CD4-positive, alpha-beta T cell treated with Interferon gamma for 1 hour (primary cell): ENCODE data around the gene CYBRD1.
"Not testable (repeated sequence)": the region's sequence is repeated elsewhere in the genome, so short reads cannot be mapped to it uniquely, and the experiment has no call there.

Experiments used
- DNase-seq: peaks from one replicate; pipeline ENCODE4 v3.0.0-alpha.2; 2020

CYBRD1 gene, protein sequence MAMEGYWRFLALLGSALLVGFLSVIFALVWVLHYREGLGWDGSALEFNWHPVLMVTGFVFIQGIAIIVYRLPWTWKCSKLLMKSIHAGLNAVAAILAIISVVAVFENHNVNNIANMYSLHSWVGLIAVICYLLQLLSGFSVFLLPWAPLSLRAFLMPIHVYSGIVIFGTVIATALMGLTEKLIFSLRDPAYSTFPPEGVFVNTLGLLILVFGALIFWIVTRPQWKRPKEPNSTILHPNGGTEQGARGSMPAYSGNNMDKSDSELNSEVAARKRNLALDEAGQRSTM

DNA sequence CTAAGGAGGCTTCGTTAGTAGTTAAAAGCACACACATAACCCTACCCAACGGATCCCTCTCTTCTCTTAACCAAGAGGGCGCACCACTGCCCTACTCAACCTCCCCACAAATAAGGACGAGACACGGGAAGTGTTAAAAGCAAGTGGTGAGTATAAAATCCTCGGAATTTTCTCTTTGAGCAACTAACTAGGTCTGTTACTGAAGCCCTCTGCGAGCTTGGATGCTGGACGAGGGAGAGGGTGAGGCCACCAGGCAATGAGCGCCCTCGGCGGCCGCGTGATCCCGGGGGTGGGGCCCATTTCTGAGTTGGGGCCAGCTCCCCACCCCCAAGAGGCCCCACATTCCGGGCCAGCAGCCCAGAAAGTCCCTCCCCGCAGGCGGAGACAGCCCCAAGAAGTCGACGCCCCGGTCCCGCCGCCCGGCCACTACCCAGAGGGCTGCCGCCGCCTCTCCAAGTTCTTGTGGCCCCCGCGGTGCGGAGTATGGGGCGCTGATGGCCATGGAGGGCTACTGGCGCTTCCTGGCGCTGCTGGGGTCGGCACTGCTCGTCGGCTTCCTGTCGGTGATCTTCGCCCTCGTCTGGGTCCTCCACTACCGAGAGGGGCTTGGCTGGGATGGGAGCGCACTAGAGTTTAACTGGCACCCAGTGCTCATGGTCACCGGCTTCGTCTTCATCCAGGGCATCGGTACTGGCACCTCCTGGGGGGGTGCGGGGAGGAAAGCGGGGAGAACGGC, at the start of gene CYBRD1:
Gene CYBRD1, plus strand, starts transcription at position 423 of the 736 bp plus-strand sequence. Its CDS starts 72 bp downstream, at position 495.
- DNase-seq: no peak

DNA sequence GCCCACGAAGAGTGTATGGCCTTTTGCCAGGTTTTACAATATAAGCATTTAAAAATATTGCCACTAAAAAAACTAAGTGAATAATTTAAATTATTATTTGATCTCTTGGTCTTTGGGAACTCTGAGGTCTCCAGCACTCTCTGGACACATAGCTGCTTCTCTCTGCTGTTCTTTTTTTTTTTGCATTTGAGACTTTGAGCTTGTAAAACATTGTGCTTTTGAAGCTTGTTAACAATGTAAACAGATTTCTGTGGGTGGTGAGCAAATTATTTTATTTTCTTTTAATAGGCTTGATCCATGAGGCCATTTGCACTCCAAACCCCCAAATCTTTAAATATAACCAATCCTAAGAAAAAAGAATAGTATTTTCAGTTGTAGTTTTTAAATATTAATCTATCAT, 46.3 kb upstream of the CYBRD1 start:
- DNase-seq: no peak

DNA sequence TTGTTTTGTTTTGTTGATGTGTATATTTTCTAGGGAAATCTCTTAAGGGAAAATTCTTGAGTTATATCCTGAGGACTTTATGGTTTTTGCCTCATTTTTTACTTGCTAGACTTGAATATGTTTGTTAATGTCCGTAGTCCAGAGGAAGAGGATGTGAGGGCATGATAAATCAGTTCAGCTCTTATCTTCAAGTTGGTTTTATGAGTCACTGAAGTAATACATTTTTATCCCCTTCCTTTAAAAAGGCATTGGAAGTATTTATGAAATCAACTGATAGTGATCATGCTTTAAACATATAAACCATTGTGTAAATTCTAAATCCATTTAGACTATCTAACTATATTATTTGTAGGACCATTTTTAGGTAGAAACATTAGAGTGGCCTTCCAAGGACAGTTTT, 43.9 kb upstream of the CYBRD1 start:
- no peak for DNase-seq

DNA sequence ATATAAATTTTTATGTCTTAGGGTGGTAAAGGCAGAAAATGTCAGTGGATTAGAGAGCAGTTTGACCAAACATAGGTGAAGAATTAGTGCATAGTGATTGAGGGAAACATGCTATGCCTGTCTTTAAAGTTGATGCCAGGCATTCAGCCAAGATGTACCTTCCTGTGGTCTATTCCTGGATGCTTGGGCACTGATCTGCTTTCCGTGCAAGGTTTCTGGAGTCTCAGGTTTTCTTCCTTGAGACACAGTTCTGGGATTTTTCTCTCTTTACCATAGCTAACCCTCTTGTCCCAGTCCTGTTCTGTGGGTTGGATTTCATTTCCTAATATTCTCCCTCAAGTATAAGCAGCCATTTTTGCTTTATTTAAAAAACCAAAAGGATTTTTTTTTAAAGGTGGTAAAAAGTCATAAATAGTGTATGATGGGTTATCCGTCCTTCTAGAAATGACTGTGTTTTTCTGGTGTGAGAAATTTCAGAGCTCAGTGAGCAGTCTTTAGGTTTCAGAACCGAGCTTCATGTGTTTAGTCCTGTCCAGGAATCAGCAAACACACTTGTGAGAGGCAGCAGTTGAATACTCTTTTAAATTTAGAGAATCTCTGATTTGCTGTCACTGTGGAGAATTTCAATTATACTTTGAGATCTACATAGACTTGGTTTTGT, 43.0 kb upstream of the CYBRD1 start:
- DNase-seq: no peak

DNA sequence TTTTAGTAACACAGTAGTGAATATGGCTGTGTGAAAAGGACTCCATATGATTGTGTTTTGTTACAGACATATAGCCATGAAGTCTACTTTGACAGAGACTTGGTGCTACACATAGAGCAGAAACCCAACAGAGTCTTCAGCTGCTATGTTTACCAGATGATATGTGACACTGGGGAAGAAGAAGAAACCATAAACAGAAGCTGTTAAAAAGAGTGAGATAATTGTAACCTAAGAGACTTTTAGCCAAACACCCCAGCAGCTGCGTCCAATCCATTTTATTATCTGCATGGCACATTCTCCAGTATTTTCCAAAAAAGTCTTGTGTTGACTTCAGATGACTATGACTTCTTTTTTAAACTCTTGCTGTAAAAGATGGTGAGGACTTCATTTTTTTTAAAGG, 41.4 kb upstream of the CYBRD1 start:
- no peak for DNase-seq

DNA sequence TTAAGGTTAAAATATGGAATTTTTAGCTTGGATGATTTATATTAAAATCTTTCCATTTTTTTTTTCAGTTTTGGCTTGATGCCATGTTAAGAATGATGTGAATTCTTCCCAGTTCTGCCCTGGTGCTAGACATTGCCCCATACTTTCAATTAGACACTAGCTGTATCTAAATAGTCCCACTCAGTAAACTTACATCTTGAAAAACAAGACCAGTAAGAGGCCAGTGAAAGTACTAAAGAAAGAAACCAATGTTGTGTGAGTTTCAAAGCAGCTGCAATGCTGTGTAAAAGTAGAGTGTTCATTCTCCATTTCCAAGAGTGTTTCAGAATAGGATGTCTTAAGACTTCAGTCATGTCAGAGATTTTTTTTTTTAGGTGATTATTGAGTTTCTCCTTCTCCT, 40.0 kb upstream of the CYBRD1 start:
- no peak for DNase-seq

DNA sequence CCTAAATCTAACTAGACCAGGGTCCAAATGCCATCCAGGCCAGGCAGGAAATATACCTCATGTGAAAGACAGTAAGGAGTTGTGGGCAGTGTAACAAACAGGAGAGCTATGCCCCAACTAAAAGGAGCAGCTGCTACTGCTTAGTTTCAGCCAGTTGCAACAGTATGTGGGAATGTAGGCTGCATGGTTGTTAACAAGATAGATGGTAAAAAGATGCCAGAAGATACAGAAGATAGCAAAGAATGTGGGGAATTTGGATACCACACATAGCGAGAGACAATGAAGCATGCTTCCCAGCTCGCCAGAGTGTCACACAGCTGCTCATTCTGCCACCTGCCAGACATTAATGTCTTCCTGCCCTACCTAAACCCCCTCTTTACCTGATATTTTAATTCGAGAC, 39.4 kb upstream of the CYBRD1 start:
- no peak for DNase-seq

DNA sequence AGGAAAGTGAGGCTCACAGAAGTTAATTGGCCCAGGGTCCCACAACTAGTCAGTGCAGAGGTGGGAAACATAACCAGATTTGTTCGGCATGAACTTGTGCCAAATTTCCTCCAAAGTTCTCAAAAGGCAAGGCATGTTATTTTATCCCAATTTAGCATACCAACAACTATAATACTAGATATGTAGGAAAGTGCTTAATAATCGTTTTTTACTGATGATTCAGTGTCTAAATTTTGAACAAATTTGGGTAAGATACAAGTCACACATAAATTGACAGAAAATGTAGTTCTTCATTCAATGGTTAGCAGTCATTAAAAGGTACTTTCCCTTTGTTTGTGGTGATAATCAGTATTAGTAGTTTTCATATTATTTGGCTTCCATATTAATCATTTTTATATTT, 38.5 kb upstream of the CYBRD1 start:
- DNase-seq: no peak

DNA sequence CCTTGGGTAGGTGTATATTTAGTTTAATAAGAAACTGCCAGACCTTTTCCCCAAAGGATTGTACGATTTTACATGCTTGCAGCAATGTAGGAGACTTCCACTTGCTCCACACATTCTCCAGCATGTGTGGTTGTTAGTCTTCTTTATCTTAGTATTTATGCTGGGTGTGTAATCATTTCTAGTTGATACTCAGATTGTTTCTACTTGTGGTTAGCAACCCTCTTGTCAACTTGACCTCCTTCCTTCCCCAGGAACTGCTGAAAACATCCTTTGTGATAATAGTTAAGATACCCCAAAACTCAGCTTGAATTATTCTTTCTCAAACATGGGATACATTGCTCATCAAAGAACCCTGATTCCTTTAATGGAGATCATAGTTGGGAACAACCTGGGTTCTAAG, 37.2 kb upstream of the CYBRD1 start:
- DNase-seq: no peak

DNA sequence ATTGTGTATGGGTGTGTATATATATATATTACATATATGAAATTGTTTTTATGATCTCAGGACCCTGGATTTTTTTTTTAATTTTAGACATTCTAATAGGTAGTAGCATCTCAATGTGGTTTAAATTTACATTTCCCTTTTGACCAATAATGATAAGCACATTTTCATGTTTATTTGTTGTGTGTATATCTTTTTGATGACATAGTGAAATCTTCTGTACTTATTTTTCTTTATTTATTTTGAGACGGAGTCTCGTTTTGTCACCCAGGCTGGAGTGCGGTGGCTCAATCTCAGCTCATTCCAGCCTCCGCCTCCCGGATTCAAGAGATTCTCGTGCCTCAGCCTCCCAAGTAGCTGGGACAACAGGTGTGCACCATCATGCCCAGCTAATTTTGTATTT, 35.1 kb upstream of the CYBRD1 start:
- no peak for DNase-seq

DNA sequence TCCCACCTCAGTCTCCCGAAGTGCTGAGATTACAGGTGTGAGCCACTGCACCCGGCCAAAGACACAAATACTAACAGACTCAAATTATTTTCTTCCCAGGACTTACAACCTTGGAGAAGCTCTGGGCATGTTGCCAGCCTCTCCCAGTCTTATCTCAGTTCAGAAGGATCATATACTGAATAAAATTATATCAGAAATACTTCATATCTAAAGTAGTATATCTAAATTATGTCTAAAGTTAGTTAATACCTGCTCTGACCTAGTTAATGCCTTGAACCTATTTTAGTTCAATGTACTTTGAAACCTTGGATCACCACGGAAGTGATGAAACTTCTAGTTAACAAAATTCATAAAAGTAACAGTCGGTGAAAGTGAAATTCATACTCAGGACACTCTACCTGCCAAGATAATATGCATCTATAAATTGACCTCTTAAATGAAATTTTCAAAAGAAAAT, 34.4 kb upstream of the CYBRD1 start:
- DNase-seq: no peak

DNA sequence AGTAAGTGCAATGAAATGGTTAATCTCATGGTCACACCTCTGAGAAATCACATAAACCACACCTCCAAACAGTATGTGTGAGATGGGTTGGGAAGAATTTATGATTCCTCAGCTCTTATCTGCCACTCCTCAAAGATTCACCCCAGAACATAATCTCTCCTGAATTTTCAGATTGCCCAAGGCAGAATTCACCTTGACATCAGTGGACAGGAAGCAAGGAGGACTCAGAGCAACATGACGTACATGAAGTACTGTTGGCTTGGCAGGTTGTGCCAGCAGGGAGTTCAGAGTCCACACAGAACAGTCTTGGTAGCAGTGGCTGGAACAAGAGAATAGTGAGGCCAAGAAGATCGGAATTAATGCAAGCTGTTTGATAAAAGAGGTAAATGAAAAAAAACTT, 31.7 kb upstream of the CYBRD1 start:
- DNase-seq: no peak

DNA sequence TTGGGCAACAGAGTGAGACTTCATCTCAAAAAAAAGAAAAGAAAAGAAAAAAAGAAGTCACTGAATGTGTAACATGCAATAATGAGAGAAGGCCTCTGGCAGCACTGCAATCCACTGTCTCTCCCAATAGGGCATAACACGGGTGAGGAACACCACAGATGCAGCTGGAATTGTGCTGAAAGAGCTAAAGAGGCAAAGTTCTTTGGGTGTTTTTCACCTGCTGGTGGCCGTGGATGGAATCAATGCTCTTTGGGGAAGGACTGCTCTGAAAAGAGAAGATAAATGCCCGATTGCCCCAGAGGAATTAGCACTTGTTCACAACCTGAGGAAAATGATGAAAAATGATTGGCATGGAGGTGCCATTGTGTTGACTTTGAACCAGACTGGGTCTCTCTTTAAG, 31.0 kb upstream of the CYBRD1 start:
- DNase-seq: no peak

DNA sequence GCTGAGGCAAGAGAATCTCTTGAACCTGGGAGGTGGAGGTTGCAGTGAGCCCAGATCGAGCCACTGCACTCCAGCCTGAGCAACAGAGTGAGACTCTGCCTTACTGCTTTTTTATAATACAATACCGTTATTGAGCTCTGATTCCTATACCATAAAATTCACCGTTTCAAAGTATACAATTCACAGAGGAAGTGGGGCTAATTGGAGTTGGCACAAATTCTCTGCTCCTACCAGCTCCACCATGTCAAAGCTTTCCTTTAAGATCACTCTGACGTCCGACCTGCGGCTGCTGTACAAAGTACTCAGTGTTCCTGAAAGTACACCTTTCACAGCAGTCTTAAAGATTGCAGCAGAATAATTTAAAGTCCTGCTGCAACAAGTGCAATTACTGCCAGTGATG, 29.6 kb upstream of the CYBRD1 start:
- no peak for DNase-seq

DNA sequence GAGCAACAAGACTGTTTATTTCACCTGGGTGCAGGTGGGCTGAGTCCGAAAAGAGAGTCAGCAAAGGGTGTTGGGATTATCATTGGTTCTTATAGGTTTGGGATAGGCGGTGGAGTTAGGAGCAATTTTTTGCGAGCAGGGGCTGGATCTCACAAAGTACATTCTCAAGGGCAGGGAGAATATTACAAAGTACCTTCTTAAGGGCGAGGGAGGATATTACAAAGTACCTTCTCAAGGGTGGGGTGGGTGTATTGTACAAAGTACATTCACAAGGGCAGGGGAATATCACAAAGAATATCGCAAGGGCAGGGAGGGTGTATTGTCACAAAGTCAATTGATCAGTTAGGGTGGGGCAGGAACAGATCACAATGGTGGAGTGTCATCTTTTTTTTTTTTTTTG, 24.6 kb upstream of the CYBRD1 start:
- DNase-seq: not testable (repeated sequence)

DNA sequence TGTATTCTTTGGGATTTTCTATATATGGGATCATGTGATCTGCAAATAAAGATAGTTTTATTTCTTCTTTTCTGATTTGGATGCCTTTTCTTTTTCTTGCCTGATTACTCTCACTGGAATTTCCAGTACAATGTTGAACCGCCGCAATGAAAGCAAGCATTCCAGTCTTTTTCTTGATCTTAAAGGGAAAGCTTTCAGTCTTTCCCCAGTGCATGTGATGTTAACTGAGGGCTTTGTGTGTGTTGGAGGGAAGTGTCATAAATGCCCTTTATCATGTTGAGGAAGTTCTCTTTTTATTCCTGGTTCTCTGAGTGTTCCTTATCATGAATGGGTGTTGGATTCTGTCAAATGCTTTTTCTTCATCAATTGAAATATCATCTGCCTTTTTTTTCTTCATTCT, 16.9 kb upstream of the CYBRD1 start:
- DNase-seq: no peak

DNA sequence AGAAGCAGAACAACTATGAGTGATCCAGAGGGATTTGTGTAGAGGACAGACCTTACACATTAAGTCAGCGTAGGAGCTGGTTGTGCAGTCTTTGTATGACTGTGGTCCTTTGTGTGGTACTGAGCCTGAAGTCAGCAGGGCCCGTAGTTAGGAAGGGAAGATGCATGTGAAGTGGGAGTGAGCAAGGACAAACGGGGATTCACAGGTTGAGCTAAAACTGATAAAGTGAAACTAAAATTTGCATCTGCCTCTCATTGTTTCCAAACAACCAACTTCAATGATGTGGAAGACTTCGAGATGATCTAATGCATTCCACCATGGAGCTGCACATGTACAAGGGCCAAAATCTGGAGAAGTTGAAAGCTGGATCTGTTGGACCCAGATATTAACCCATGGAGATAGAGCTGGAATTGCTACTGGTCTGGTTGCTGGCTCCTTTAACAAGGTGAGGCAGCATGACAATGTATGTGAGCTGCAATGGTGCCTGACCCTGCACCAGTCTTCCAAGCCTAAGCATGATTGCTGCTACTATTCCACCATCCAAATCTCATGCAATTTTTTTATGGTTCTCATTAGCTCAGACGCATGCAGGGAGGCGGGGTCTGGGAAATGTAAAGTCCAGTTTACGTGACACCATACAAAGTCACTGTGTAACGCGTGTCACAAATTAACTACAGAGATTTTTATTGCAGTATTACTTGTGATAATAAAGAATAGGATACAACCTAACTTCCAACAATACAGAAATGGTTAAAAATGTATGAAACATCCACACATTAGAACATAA, 12.1 kb upstream of the CYBRD1 start:
- no peak for DNase-seq

DNA sequence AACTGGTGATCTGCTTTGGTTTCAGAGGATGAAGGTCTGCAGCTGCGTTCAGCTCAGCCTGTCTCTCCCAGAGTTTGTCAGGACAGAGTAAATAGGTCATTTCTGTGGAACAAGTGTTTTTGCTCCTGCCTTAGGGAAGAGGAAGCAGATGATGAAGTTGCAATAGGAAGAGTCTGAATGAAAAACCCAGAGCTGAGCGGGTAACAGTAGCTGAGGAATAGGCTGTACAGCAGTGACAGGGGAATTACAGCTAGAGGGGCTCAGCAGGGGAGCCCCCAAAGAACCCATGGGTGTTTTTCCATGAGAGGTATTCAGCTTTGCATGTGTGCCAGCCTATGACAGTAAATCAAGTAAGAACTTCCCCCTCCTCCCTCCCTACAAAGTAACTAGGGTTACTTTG, 10.3 kb upstream of the CYBRD1 start:
- no peak for DNase-seq

DNA sequence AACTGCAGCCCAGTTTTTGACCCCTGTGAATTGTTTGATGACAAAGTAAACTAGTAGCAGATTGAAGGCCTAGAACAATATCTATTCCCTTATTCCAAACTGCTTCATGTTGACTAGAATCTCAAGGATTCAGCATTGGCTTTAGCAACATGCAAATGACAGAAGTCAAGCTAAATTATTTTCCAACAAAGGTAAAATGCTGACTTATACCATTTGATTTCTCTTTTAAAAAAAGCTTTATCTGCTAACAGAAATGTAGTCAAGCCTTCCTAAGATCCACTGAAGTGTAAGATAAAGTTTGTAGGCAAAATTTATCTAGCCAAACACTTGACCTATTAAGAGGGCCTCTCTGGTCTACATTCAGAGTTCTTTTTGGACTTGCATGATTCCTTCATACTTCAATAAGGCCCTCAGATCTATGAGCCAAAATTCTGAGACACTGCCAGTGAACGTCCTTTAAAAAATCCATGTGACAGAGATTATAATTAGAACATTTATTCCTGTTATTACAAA, 9.5 kb upstream of the CYBRD1 start:
- DNase-seq: no peak

DNA sequence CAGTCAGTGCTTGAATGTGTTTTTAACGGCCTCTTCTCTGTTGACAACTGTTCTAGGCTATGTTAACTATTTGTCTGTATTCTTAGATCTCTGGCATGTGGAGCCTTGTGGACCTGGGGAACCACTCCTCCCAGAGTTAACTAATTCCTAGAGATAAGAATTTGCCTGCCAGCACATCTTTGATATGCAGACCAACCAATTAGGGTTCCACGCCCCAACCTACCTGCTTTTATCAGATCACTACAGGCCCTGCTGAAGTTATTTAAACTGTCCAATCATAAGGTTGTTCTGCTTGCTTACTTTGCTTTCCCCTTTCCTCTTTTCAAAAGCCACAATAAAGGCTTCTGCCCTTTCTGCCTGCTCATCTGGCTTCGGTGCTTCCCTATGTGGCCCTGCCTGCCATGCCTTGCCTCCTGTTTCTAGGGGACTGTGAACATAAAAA, 8.5 kb upstream of the CYBRD1 start:
- DNase-seq: no peak

DNA sequence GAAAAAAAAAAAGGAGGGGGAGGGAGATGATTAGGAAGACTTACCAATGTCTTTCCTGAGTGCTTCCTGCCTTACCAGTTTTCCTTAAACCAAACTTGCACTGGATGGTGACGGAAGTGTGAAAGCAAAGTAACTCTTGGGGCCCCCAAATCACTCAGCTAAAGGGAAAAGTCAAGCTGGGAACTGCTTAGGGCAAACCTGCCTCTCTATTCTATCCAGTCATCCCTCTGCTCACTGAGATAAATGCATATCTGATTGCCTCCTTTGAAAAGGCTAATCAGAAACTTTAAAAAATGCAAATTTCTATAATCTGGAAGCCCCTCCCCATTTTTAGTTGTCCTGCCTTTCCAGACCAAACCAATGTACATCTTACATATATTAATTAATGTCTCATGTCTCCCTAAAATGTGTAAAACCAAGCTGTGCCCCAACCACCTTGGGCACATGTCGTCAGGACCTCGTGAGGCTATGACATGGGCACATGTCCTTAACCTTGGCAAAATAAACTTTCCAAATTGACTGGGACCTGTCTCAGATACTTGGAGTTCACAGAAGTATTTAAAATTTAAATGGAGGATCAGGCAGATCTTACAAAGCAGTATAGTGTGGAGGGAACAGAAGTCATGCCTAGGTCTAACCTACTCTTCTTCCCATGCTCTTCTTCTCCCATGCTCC, 7.2 kb upstream of the CYBRD1 start:
- DNase-seq: no peak

DNA sequence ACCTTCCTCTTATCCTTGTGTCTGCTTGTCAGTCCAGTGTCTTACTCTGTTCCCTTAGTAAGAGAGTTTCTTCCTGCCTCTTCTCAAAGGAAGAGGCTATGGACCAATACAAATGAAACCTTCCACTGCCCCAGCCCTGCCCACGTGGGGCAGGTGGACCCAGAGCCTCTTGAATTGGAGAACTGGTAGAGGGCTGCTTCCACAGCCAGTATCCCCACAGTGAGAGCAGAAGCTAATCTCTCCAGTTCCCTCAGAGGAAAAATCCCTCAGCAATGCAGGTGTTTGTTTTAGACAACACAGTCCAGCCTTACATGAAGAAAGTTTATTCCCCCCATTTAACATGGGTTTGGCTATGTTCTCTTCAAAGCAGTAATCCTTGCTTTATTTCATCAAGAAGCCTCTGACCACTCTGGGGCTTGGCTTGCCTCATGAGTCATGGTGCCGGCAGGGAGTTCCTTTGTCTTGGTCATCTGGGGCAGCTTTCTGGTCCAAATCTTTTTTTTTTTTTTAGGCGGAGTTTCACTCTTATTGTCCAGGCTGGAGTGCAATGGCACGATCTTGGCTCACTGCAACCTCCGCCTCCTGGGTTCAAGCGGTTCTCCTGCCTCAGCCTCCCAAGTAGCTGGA, 6.5 kb upstream of the CYBRD1 start:
- DNase-seq: no peak
